K562 (cell line): ENCODE results near the gene SORCS2. TPM values are rescaled to one million over a fixed set of nuclear protein-coding genes. Genes with fewer than 3 reads are reported as not detected.

ENCODE experiments used
- ATAC-seq: fragments of 200-7000 bp; cut with Tn5 transposase; 3 replicates; pipeline ENCODE4 v1.9.1; 2020; ENCODE audit warnings: moderate library complexity
- BruUV-seq: library from RNA; stranded (reverse); fragments of 400-500 nt; replicated peaks from 2 replicates; lab custom pipeline; 2021; lab: Mats Ljungman, UMichigan
- CTCF ChIA-PET: fragments of 300-600 bp; formaldehyde crosslinking; extraction: SDS; loops from one replicate; lab custom pipeline; 2021; ENCODE audit warnings: low intra/inter-chr PET ratio; lab: Yijun Ruan, JAX
- POLR2A ChIA-PET: fragments of 300-600, 350-650 bp; sonication (Branson Sonifier 250); formaldehyde crosslinking; extraction: SDS; loops from one replicate; lab custom pipeline; 2021; ENCODE audit warnings: antibody characterized with exemption, inconsistent platforms; lab: Yijun Ruan, JAX
- DNase-seq, 4 experiments: peaks; one replicate each; pipeline versions ENCODE4 v3.0.0 to v3.0.0-alpha.2; 2011 to 2018; ENCODE audit warnings: low spot score in 3 of 4, mixed read lengths in 3 of 4; ENCODE audit errors: extremely low read depth in 1 of 4
- FAIRE-seq: peaks from 2 replicates; lab custom pipeline; 2011; peaks lifted over from hg19 to GRCh38; lab: Jason Lieb, UNC
- H2AFZ ChIP-seq: 2 replicates; pipeline ENCODE4 v1.6.0; 2011; ENCODE audit warnings: low read depth, low read length, control low read depth, inconsistent platforms
- H3K27ac ChIP-seq: fragments of 200-600 bp; 3 replicates; pipeline ENCODE4 v1.8.0; 2011; ENCODE audit warnings: low read depth, mild to moderate bottlenecking, control low read depth, inconsistent platforms, low read length, moderate library complexity, mixed read lengths; ENCODE audit errors: extremely low read depth
- H3K27me3 ChIP-seq, 2 experiments: fragments of 300-600 bp in 1 of 2; 2 replicates in 1 of 2; 3 replicates in 1 of 2; pipeline versions ENCODE4 v1.6.0 to v1.8.0; 2011; ENCODE audit warnings: inconsistent platforms in 2 of 2, low read length in 2 of 2, mild to moderate bottlenecking in 1 of 2, mixed read lengths in 1 of 2, moderate library complexity in 1 of 2; ENCODE audit not compliant: control insufficient read depth in 2 of 2, insufficient read depth in 2 of 2
- H3K36me3 ChIP-seq: fragments of 300-600 bp; 3 replicates; pipeline ENCODE4 v1.8.0; 2011; ENCODE audit warnings: mild to moderate bottlenecking, low read length, inconsistent platforms; ENCODE audit not compliant: control insufficient read depth, insufficient read depth
- H3K4me1 ChIP-seq, 2 experiments: fragments of 200-600 bp in 1 of 2; replicated peaks in 1 of 2; 2 replicates in 1 of 2; 3 replicates in 1 of 2; pipeline versions ENCODE4 v1.5.1 to v1.8.0; 2011; ENCODE audit warnings: inconsistent platforms in 2 of 2, low read length in 2 of 2, mild to moderate bottlenecking in 1 of 2, mixed read lengths in 1 of 2, moderate library complexity in 1 of 2; ENCODE audit not compliant: control insufficient read depth in 2 of 2, insufficient read depth in 2 of 2
- H3K4me2 ChIP-seq: 2 replicates; pipeline ENCODE4 v1.6.1; 2011; ENCODE audit warnings: low read length, control low read depth, inconsistent platforms, mixed read lengths; ENCODE audit not compliant: insufficient read depth
- H3K4me3 ChIP-seq: fragments of 200-600 bp; sonication (generic), shearing (Covaris generic); 2 replicates; pipeline ENCODE4 v1.5.1; 2016; ENCODE audit warnings: control low read depth, inconsistent platforms
- H3K79me2 ChIP-seq: fragments of 200-600 bp; 3 replicates; pipeline ENCODE4 v1.8.0; 2011; ENCODE audit warnings: low read length, inconsistent platforms; ENCODE audit not compliant: control insufficient read depth, insufficient read depth
- H3K9ac ChIP-seq, 2 experiments: 2 replicates each; pipeline versions ENCODE4 v1.6.0 to v1.6.1; 2011; ENCODE audit warnings: low read depth in 2 of 2, low read length in 2 of 2, control low read depth in 1 of 2, inconsistent platforms in 1 of 2, mild to moderate bottlenecking in 1 of 2, mixed read lengths in 1 of 2; ENCODE audit not compliant: insufficient read depth in 1 of 2
- H3K9me1 ChIP-seq: one replicate; pipeline ENCODE4 v1.6.0; 2011; ENCODE audit warnings: inconsistent platforms, mild to moderate bottlenecking, low read length, moderate library complexity; ENCODE audit not compliant: control insufficient read depth, insufficient read depth
- H3K9me3 ChIP-seq: replicated peaks from 2 replicates; pipeline ENCODE4 v1.5.1; 2011; ENCODE audit warnings: low read depth, low read length, inconsistent platforms; ENCODE audit not compliant: control insufficient read depth, insufficient read depth
- H4K20me1 ChIP-seq: replicated peaks from 2 replicates; pipeline ENCODE4 v1.6.1; 2011; ENCODE audit warnings: low read length, inconsistent platforms, mixed read lengths; ENCODE audit not compliant: control insufficient read depth, insufficient read depth
- ADNP ChIP-seq: fragments of 200-800 bp; sonication (Bioruptor generic); IDR thresholded peaks from 2 replicates; pipeline ENCODE4 v1.6.1; 2016; ENCODE audit warnings: missing genetic modification characterization, missing compliant biosample characterization
- ARID2 ChIP-seq: fragments of 450-650 bp; IDR thresholded peaks from 2 replicates; pipeline ENCODE4 v1.6.1; 2017; ENCODE audit warnings: antibody characterized with exemption, mild to moderate bottlenecking
- BHLHE40 ChIP-seq: IDR thresholded peaks from 2 replicates; pipeline ENCODE4 v1.6.1; 2011; ENCODE audit warnings: low read length, improper control_type of control experiment
- EHMT2 ChIP-seq: fragments of 450-650 bp; IDR thresholded peaks from 2 replicates; pipeline ENCODE4 v1.6.1; 2018; ENCODE audit warnings: antibody characterized with exemption
- ELF4 ChIP-seq: fragments of 450-650 bp; formaldehyde crosslinking; IDR thresholded peaks from 2 replicates; pipeline ENCODE4 v1.4.0; 2022; ENCODE audit warnings: missing genetic modification characterization
- FIP1L1 ChIP-seq: fragments of 200-400 bp; formaldehyde crosslinking; IDR thresholded peaks from 2 replicates; pipeline ENCODE4 v1.6.1; 2018; ENCODE audit warnings: mild to moderate bottlenecking, low read depth, low read length; ENCODE audit not compliant: poor library complexity, severe bottlenecking
- KLF6 ChIP-seq: fragments of 250-450 bp; sonication (Bioruptor Pico); IDR thresholded peaks from 2 replicates; pipeline ENCODE4 v1.4.0; 2020; ENCODE audit warnings: mild to moderate bottlenecking, moderate library complexity, borderline replicate concordance
- MYBL2 ChIP-seq, 2 experiments: fragments of 450-650 bp in 1 of 2; sonication (generic) in 1 of 2; formaldehyde crosslinking in 1 of 2; IDR thresholded peaks; 2 replicates each; pipeline versions ENCODE4 v1.6.1 to v1.8.1; 2017 to 2022; ENCODE audit warnings: borderline replicate concordance in 1 of 2, inconsistent platforms in 1 of 2, low read depth in 1 of 2, mild to moderate bottlenecking in 1 of 2, missing genetic modification reagents in 1 of 2, moderate library complexity in 1 of 2
- NFIX ChIP-seq: fragments of 250-450 bp; sonication (Bioruptor Pico); IDR thresholded peaks from 2 replicates; pipeline ENCODE4 v1.4.0; 2020; ENCODE audit warnings: low read depth, mild to moderate bottlenecking, moderate library complexity
- PHB2 ChIP-seq: fragments of 450-650 bp; IDR thresholded peaks from 2 replicates; pipeline ENCODE4 v1.6.1; 2017; ENCODE audit warnings: low read depth
- POLR3G ChIP-seq: IDR thresholded peaks from 2 replicates; pipeline ENCODE4 v1.6.1; 2011; ENCODE audit not compliant: insufficient read length, insufficient replicate concordance; ENCODE audit errors: extremely low read depth
- PRMT5 ChIP-seq: sonication (generic); formaldehyde crosslinking; IDR thresholded peaks from 2 replicates; pipeline ENCODE4 v1.5.0; 2020; ENCODE audit warnings: missing genetic modification reagents
- SNRNP70 ChIP-seq: fragments of 200-400 bp; formaldehyde crosslinking; optimal IDR thresholded peaks from 2 replicates; pipeline ENCODE3; 2017; ENCODE audit warnings: low read depth, low read length
- SREBF1 ChIP-seq: fragments of 150-350 bp; IDR thresholded peaks from 2 replicates; pipeline ENCODE4 v1.6.1; 2014; ENCODE audit warnings: antibody characterized with exemption, low read depth, low read length, borderline replicate concordance
- TRIM28 ChIP-seq: fragments of 450-650 bp; IDR thresholded peaks from 2 replicates; pipeline ENCODE4 v1.6.1; 2017
- ZKSCAN1 ChIP-seq: fragments of 150-350 bp; IDR thresholded peaks from 2 replicates; pipeline ENCODE4 v1.6.1; 2016; ENCODE audit warnings: low read depth, low read length
- ZNF175 ChIP-seq: fragments of 200-800 bp; sonication (Bioruptor generic); IDR thresholded peaks from 2 replicates; pipeline ENCODE4 v1.6.1; 2016; ENCODE audit warnings: low read depth, mild to moderate bottlenecking, missing genetic modification characterization, missing compliant biosample characterization
- WGBS: fragments of 100-300 bp; shearing (Covaris generic); methylation state at CpG from one replicate; pipeline ENCODE4 v1.1.6; 2016; ENCODE audit warnings: low coverage, mixed read lengths; ENCODE audit not compliant: insufficient coverage; ENCODE audit errors: missing lambda C conversion rate; 5-methylcytosine and 5-hydroxymethylcytosine counted together
- in situ Hi-C: fragments of 300-500 bp; cut with MboI; formaldehyde crosslinking; loops from 4 replicates; pipeline ENCODE4 v1.15.0; 2018; ENCODE audit warnings: inconsistent platforms, mixed read lengths
- intact Hi-C: fragments of 100-400 bp; cut with micrococcal nuclease; formaldehyde crosslinking; loops from 2 replicates; pipeline ENCODE4 v1.14.2; 2022
- polyA plus RNA-seq, 8 experiments: library from polyadenylated mRNA; depleted of rRNA in 4 of 8; stranded (reverse) in 5 of 8; unstranded in 3 of 8; fragments of >200 nt; fragmentation: Nextera tagmentation in 2 of 8; fragmentation: Illumina TruSeq in 1 of 8; extraction: Ambion mirVana in 2 of 8; extraction: Trizol in 1 of 8; gene quantifications; 2 replicates each; pipeline versions ENCODE4 v1.2.1 to v1.2.3, GENCODE V29; 2011 to 2014; ENCODE audit warnings: inconsistent platforms in 1 of 8, missing spikeins in 1 of 8
- total RNA-seq, 7 experiments: library from RNA; depleted of rRNA in 6 of 7; stranded (reverse); fragments of >200 nt in 6 of 7; fragmentation: Illumina TruSeq in 2 of 7; extraction: Trizol in 2 of 7; gene quantifications; 2 replicates each; pipeline versions ENCODE4 v1.2.1 to v1.2.3, GENCODE V29; 2011 to 2021; ENCODE audit warnings: low replicate concordance in 1 of 7
- TF ChIP-seq, protein P1 (sequence below): sonication (generic); formaldehyde crosslinking; IDR thresholded peaks from 2 replicates; pipeline ENCODE4 v1.8.0; 2022; ENCODE audit warnings: missing genetic modification reagents, mild to moderate bottlenecking, moderate library complexity, borderline replicate concordance
- TF ChIP-seq, protein P2 (sequence below): fragments of 250-450 bp; sonication (Bioruptor Pico); IDR thresholded peaks from 2 replicates; pipeline ENCODE4 v1.5.0; 2020; ENCODE audit warnings: mild to moderate bottlenecking, borderline replicate concordance

The SORCS2 gene
- total and polyA plus RNA-seq, 9 of the 15 experiments (the other 6 are each of a cell fraction or from before 2014, with no cell fraction given) = not detected

DNA sequence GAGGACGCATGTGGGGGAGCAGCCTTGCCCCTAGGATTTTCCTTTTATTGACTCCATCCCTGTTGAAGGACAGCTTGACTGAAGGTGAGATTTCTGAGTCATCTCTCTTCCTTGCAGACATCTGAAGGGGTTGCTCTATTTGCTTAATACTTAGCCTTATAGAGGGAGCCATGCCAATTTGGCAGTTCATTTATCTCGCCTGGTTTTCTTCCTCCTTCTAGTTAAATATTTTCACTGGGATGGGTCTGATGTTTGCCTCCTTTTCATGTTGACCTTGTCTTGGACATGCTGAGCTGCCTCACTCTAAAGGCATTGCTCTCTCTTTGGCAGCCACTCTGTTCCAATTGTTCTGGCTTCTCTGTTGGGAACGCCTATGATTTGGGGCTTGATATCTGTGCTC is 393.4 kb downstream of the SORCS2 start:
- Histone ChIP-seq H3K79me2 (no peaks in the 10 kb centered on the region), H3K4me2 (no peak overlapping the region), H3K27ac (no peak overlapping the region), H3K9me3 (no peaks in the 10 kb centered on the region), H3K9ac (no peak overlapping the region), H3K4me3 (no peak overlapping the region), H3K9me1 (no peaks in the 10 kb centered on the region), H2AFZ (no peak overlapping the region), H3K36me3 (no peaks in the 10 kb centered on the region), H3K27me3 (peaks cover 0 to 12% of the 10 kb centered on the region in 2 experiments; a peak in 2 of 5 replicates), H4K20me1 (no peaks in the 10 kb centered on the region), H3K4me1 (no peaks in the 10 kb centered on the region)
- TF ChIP-seq MYBL2 (IDR thresholded peaks at IDR 0.05; ENCODE audit: low read depth) = no peak
- TF ChIP-seq MYBL2 (CRISPR knock-in tag; IDR thresholded peaks at IDR 0.05; ENCODE audit: borderline replicate concordance) = no peak
- TF ChIP-seq, protein P1, sequence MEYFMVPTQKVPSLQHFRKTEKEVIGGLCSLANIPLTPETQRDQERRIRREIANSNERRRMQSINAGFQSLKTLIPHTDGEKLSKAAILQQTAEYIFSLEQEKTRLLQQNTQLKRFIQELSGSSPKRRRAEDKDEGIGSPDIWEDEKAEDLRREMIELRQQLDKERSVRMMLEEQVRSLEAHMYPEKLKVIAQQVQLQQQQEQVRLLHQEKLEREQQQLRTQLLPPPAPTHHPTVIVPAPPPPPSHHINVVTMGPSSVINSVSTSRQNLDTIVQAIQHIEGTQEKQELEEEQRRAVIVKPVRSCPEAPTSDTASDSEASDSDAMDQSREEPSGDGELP (CRISPR knock-in tag) = no peak
- no peak for TF ChIP-seq ELF4
- TF ChIP-seq PHB2 = no peak
- TF ChIP-seq BHLHE40 = no peak
- no peak for TF ChIP-seq ZKSCAN1
- no peak for TF ChIP-seq EHMT2
- TF ChIP-seq SNRNP70 = no peak
- no peak for TF ChIP-seq NFIX (CRISPR knock-in tag)
- TF ChIP-seq SREBF1 = no peak
- TF ChIP-seq TRIM28 = no peak
- no peak for TF ChIP-seq ZNF175 (CRISPR knock-in tag)
- TF ChIP-seq ARID2 = no peak
- TF ChIP-seq POLR3G = no peak
- TF ChIP-seq KLF6 (CRISPR knock-in tag) = no peak
- TF ChIP-seq PRMT5 = no peak
- TF ChIP-seq, protein P2, sequence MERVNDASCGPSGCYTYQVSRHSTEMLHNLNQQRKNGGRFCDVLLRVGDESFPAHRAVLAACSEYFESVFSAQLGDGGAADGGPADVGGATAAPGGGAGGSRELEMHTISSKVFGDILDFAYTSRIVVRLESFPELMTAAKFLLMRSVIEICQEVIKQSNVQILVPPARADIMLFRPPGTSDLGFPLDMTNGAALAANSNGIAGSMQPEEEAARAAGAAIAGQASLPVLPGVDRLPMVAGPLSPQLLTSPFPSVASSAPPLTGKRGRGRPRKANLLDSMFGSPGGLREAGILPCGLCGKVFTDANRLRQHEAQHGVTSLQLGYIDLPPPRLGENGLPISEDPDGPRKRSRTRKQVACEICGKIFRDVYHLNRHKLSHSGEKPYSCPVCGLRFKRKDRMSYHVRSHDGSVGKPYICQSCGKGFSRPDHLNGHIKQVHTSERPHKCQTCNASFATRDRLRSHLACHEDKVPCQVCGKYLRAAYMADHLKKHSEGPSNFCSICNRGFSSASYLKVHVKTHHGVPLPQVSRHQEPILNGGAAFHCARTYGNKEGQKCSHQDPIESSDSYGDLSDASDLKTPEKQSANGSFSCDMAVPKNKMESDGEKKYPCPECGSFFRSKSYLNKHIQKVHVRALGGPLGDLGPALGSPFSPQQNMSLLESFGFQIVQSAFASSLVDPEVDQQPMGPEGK (CRISPR knock-in tag) = no peak
- no peak for TF ChIP-seq ADNP (tag)
- TF ChIP-seq FIP1L1 = no peak
- DNase-seq = no peak
- no peak for FAIRE-seq
- in situ Hi-C loops = no loop called here
- ChIA-PET POLR2A (no interaction called here), CTCF (no interaction called here)
- BruUV-seq = no TSS peak
- ATAC-seq = no peak
- 0% methylated on average over 3 of the region's 3 CpGs for WGBS
- intact Hi-C loops = no loop called here
